Stimulated activated CD8-positive, alpha-beta memory T cell treated with anti-CD3 and anti-CD28 coated beads, Interleukin-4, amount 100 ng/mL, for 24 hours (primary cell): ENCODE data around the gene ITGA3.
"Not testable (repeated sequence)": the region's sequence is repeated elsewhere in the genome, so short reads cannot be mapped to it uniquely, and the experiment has no call there.

Experiments
- DNase-seq: peaks from one replicate; pipeline ENCODE4 v3.0.0-alpha.2; 2020; ENCODE audit warnings: low read depth

The ITGA3 gene

GRCh38 chr17:50052241-50052796, 3.6 kb upstream of the ITGA3 start:
- DNase-seq, result no peak

GRCh38 chr17:50052822-50053653, 2.9 kb upstream of the ITGA3 start:
- DNase-seq, result no peak

- DNase-seq, result no peak
Measured at GRCh38 chr17:50053654-50053960, 2.3 kb upstream of the ITGA3 start.

- no peak for DNase-seq
Measured at GRCh38 chr17:50055055-50055425, 870 bp upstream of the ITGA3 start.

GRCh38 chr17:50056217-50056960, 479 bp downstream of the ITGA3 start:
- DNase-seq, result peak; percentile 38

- DNase-seq, result no peak
Measured at GRCh38 chr17:50056961-50057330, 1.0 kb downstream of the ITGA3 start.

GRCh38 chr17:50057521-50057991, 1.6 kb downstream of the ITGA3 start:
- no peak for DNase-seq

GRCh38 chr17:50058296-50058953, 2.5 kb downstream of the ITGA3 start:
- no peak for DNase-seq

- no peak for DNase-seq
Measured at GRCh38 chr17:50059256-50059655, 3.3 kb downstream of the ITGA3 start.

- no peak for DNase-seq
Measured at GRCh38 chr17:50059759-50060273, 3.9 kb downstream of the ITGA3 start.

- DNase-seq, result no peak
Measured at GRCh38 chr17:50060951-50061712, 5.2 kb downstream of the ITGA3 start.

- DNase-seq, result not testable (repeated sequence)
Measured at GRCh38 chr17:50061713-50062045, 5.8 kb downstream of the ITGA3 start.

- no peak for DNase-seq
Measured at GRCh38 chr17:50062293-50063243, 6.7 kb downstream of the ITGA3 start.

- DNase-seq, result no peak
Measured at GRCh38 chr17:50063561-50064252, 7.8 kb downstream of the ITGA3 start.

- no peak for DNase-seq
Measured at GRCh38 chr17:50064253-50065001, 8.5 kb downstream of the ITGA3 start.

GRCh38 chr17:50065056-50065455, 9.1 kb downstream of the ITGA3 start:
- no peak for DNase-seq

GRCh38 chr17:50066995-50067394, 11.1 kb downstream of the ITGA3 start:
- DNase-seq, result no peak

- DNase-seq, result no peak
Measured at GRCh38 chr17:50067996-50068395, 12.1 kb downstream of the ITGA3 start.
